Measurements from ENCODE around the gene MYO3B. TPM values are rescaled to one million over a fixed set of nuclear protein-coding genes. Genes with fewer than 3 reads are reported as not detected.

MYO3B gene
- total and polyA plus RNA-seq, 2 of the 8 experiments (the other 6 are each of a cell fraction or from before 2014, with no cell fraction given), result 0.17 to 0.19 TPM

DNA sequence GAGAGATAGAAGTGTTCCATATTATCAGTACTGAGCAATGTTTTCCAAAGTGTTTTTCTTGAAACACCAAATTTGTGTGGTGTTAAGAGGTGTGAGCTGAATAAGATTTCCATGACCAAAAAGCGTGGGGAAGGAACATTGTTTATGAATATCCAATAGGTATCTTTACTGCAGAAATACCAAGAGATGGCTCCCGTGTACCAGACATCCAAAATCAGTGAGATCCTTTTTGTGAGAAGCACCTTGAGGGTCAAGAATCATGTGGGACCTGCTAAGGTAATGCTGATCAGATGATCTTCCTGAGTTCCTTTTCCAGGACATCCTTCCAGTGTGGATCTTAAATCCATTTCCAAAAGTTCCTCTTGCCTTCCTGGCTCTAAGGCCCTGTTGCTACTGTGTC is 246.0 kb downstream of the MYO3B start (continued):
- TF ChIP-seq, protein P1, sequence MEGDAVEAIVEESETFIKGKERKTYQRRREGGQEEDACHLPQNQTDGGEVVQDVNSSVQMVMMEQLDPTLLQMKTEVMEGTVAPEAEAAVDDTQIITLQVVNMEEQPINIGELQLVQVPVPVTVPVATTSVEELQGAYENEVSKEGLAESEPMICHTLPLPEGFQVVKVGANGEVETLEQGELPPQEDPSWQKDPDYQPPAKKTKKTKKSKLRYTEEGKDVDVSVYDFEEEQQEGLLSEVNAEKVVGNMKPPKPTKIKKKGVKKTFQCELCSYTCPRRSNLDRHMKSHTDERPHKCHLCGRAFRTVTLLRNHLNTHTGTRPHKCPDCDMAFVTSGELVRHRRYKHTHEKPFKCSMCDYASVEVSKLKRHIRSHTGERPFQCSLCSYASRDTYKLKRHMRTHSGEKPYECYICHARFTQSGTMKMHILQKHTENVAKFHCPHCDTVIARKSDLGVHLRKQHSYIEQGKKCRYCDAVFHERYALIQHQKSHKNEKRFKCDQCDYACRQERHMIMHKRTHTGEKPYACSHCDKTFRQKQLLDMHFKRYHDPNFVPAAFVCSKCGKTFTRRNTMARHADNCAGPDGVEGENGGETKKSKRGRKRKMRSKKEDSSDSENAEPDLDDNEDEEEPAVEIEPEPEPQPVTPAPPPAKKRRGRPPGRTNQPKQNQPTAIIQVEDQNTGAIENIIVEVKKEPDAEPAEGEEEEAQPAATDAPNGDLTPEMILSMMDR (IDR thresholded peaks at IDR 0.05; ENCODE audit: control extremely low read depth in 1 of 3, insufficient read depth in 1 of 3, low read depth in 1 of 3, low read length in 3 of 3), result no peak
- TF ChIP-seq HDAC6 (IDR thresholded peaks at IDR 0.05; ENCODE audit: low read depth, low read length), result no peak
- TF ChIP-seq SIX5 (IDR thresholded peaks at IDR 0.05; ENCODE audit: low read depth, low read length), result no peak
- no peak for TF ChIP-seq NRF1 (IDR thresholded peaks at IDR 0.05; ENCODE audit: low read depth, low read length)
- no peak for TF ChIP-seq BRCA1 (IDR thresholded peaks at IDR 0.05; ENCODE audit: low read depth, low read length)
- TF ChIP-seq BACH1 (IDR thresholded peaks at IDR 0.05; ENCODE audit: low read length), result no peak
- no peak for TF ChIP-seq EZH2 (IDR thresholded peaks at IDR 0.05; ENCODE audit: low read depth, low read length, severe bottlenecking)
